HEK293T (cell line): Measurements from ENCODE around the gene CDCP2.

Experiments
- CTCF ChIA-PET: fragments of 350-600 bp; formaldehyde crosslinking; extraction: SDS; loops from one replicate; lab custom pipeline; 2021; ENCODE audit warnings: antibody characterized with exemption, inconsistent platforms; lab: Yijun Ruan, JAX
- POLR2A ChIA-PET: fragments of 350-600 bp; formaldehyde crosslinking; extraction: SDS; loops from one replicate; lab custom pipeline; 2020; ENCODE audit warnings: antibody characterized with exemption, inconsistent platforms; lab: Yijun Ruan, JAX
- DNase-seq: peaks from one replicate; pipeline ENCODE4 v3.0.0; 2012; ENCODE audit warnings: mixed read lengths; ENCODE audit errors: extremely low spot score
- ARNT ChIP-seq: fragments of 450-650 bp; IDR thresholded peaks from 2 replicates; pipeline ENCODE4 v1.6.1; 2017; ENCODE audit warnings: mild to moderate bottlenecking
- BHLHE40 ChIP-seq: fragments of 450-650 bp; IDR thresholded peaks from 2 replicates; pipeline ENCODE4 v1.6.1; 2016; ENCODE audit warnings: mild to moderate bottlenecking, moderate library complexity, borderline replicate concordance
- CTBP1 ChIP-seq: fragments of 450-650 bp; IDR thresholded peaks from 2 replicates; pipeline ENCODE4 v1.6.1; 2016; ENCODE audit warnings: borderline replicate concordance
- ELF4 ChIP-seq: fragments of 450-650 bp; IDR thresholded peaks from 2 replicates; pipeline ENCODE4 v1.6.1; 2017; ENCODE audit warnings: antibody characterized with exemption
- FOXA1 ChIP-seq: fragments of 450-650 bp; IDR thresholded peaks from 2 replicates; pipeline ENCODE4 v1.6.1; 2016; ENCODE audit warnings: mild to moderate bottlenecking
- FOXK2 ChIP-seq: fragments of 450-650 bp; IDR thresholded peaks from 2 replicates; pipeline ENCODE4 v1.6.1; 2016; ENCODE audit warnings: mild to moderate bottlenecking
- FOXM1 ChIP-seq: fragments of 450-650 bp; IDR thresholded peaks from 2 replicates; pipeline ENCODE4 v1.6.1; 2017; ENCODE audit warnings: mild to moderate bottlenecking, borderline replicate concordance
- HDGF ChIP-seq: fragments of 450-650 bp; IDR thresholded peaks from 2 replicates; pipeline ENCODE4 v1.6.1; 2017; ENCODE audit warnings: antibody characterized with exemption, borderline replicate concordance
- L3MBTL2 ChIP-seq: fragments of 450-650 bp; conservative IDR thresholded peaks from 2 replicates; pipeline ENCODE4 v1.6.1; 2016; ENCODE audit warnings: mild to moderate bottlenecking
- LEF1 ChIP-seq: fragments of 450-650 bp; IDR thresholded peaks from 2 replicates; pipeline ENCODE4 v1.6.1; 2017; ENCODE audit warnings: mild to moderate bottlenecking, borderline replicate concordance
- NFRKB ChIP-seq: fragments of 450-650 bp; IDR thresholded peaks from 2 replicates; pipeline ENCODE4 v1.6.1; 2016; ENCODE audit warnings: mild to moderate bottlenecking, moderate library complexity
- PKNOX1 ChIP-seq: fragments of 450-650 bp; IDR thresholded peaks from 2 replicates; pipeline ENCODE4 v1.6.1; 2016
- SP1 ChIP-seq: fragments of 450-650 bp; IDR thresholded peaks from 2 replicates; pipeline ENCODE4 v1.6.1; 2017
- SUZ12 ChIP-seq: fragments of 450-650 bp; IDR thresholded peaks from 2 replicates; pipeline ENCODE4 v1.6.1; 2016; ENCODE audit warnings: mild to moderate bottlenecking
- TARDBP ChIP-seq: fragments of 450-650 bp; IDR thresholded peaks from 2 replicates; pipeline ENCODE4 v1.6.1; 2016
- ZNF384 ChIP-seq: fragments of 450-650 bp; IDR thresholded peaks from 2 replicates; pipeline ENCODE4 v1.6.1; 2016

CDCP2 gene

GRCh38 chr1:54176621-54177327 lies 24.0 kb upstream of the CDCP2 start:
- CTCF ChIA-PET, result no interaction called here
- POLR2A ChIA-PET, result no interaction called here
- TF ChIP-seq HDGF (no peak), ARNT (no peak), SUZ12 (no peak)
- no peak for DNase-seq

DNA sequence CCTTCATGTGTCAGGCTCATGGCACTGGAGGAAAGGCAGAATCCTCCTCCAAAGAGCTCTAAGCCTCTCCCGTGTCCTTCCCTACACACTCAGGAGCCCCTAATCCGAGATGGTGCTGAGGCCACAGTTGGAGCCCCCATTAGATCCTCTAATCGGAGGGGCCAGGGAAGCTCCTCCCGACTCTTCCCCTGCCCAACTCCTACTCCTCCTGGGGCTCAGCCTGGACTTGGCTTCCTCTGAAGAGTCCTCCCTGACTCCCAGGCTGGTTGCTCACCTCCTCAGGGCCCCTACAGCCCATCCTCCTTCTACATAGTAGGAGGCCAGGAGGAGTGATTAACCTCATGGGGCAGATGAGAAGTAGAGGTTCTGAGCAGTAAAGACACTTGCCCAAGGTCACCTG lies 21.3 kb upstream of the CDCP2 start:
- DNase-seq, result no peak
- CTCF ChIA-PET, result no interaction called here
- no peak for TF ChIP-seq ELF4
- TF ChIP-seq SP1, result no peak
- TF ChIP-seq TARDBP, result no peak
- TF ChIP-seq ARNT, result no peak
- TF ChIP-seq BHLHE40, result no peak
- no peak for TF ChIP-seq ZNF384
- no peak for TF ChIP-seq FOXK2
- no peak for TF ChIP-seq NFRKB
- no peak for TF ChIP-seq LEF1
- TF ChIP-seq SUZ12, result no peak
- no peak for TF ChIP-seq PKNOX1
- TF ChIP-seq L3MBTL2, result no peak
- no peak for TF ChIP-seq HDGF
- TF ChIP-seq CTBP1, result no peak
- POLR2A ChIA-PET, result no interaction called here

DNA sequence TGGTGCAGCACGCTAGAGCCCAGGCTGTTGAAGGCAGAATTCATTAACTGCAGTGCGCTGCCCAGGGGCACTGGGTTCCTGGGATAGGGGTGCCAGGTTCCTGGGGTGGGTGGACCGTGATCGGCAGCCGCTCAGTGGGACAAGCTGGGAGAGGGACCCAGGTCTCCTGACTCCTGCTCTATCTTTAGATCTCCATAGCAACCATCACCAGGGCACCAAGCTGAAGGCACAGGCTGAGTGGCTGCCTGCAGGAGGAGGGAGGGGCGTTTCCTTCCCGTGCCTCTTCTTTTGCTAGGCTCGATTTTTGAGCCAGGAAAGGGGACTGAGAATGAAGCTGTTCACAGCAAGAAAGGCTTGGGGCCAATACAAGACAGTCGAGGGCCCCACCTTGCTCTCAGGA lies 20.9 kb upstream of the CDCP2 start:
- no peak for DNase-seq
- POLR2A ChIA-PET, result no interaction called here
- no peak for TF ChIP-seq HDGF
- TF ChIP-seq BHLHE40, result no peak
- TF ChIP-seq NFRKB, result no peak
- no peak for TF ChIP-seq SP1
- TF ChIP-seq SUZ12, result no peak
- no peak for TF ChIP-seq FOXK2
- TF ChIP-seq FOXA1, result no peak
- no peak for TF ChIP-seq TARDBP
- CTCF ChIA-PET, result no interaction called here

GRCh38 chr1:54172614-54173599 lies 20.1 kb upstream of the CDCP2 start:
- DNase-seq, result no peak
- TF ChIP-seq SUZ12 (no peak), FOXK2 (no peak), TARDBP (no peak), BHLHE40 (no peak), CTBP1 (no peak), HDGF (no peak), ARNT (no peak), LEF1 (no peak), L3MBTL2 (no peak), ZNF384 (no peak), NFRKB (no peak), FOXM1 (no peak), FOXA1 (no peak), SP1 (no peak), PKNOX1 (no peak), ELF4 (no peak)
- ChIA-PET POLR2A (no interaction called here), CTCF (no interaction called here)

- ChIA-PET CTCF (interaction anchor here (0.8 to 1.1 kb wide), 3 partner anchors 10 to 317 kb away, joined by 3 to 4 read pairs (median 4); no protein-coding TSS in a partner anchor), POLR2A (interaction anchor here (1.9 kb wide), 1 partner anchor 28 kb away, joined by 6 read pairs; the partner anchor contains the start of genes CYB5RL and MRPL37)
- DNase-seq, result no peak
- no peak for TF ChIP-seq ARNT
- no peak for TF ChIP-seq SUZ12
- no peak for TF ChIP-seq CTBP1
- TF ChIP-seq FOXK2, result no peak
- no peak for TF ChIP-seq ZNF384
- TF ChIP-seq BHLHE40, result no peak
- TF ChIP-seq SP1, result no peak
- TF ChIP-seq NFRKB, result no peak
Measured at GRCh38 chr1:54171606-54172005, 18.8 kb upstream of the CDCP2 start.

DNA sequence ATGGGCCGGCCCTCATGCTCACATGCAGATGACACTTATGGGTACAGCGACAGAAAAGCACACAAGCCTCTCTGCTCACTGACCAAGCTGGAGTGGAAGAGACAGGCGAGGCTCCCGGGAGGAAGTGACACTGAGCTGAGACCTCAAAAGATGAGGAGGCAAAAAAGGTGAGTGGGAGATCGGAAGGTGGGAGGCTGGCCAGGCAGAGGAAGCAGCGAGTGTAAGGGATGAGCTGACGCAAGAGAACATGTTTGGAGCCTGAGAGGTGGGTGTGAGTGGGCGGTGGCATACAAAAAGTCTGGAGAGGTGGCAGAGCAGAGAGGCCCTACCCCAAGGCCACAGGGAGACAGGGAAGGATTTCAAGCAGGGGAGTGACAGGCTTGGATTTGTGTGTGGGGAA lies 18.2 kb upstream of the CDCP2 start:
- ChIA-PET POLR2A (interaction anchor here (1.9 kb wide), 1 partner anchor 29 kb away, joined by 6 read pairs; the partner anchor contains the start of genes CYB5RL and MRPL37), CTCF (interaction anchor here (0.9 to 1.1 kb wide), 2 partner anchors 10 to 318 kb away, joined by 3 to 4 read pairs; no protein-coding TSS in a partner anchor)
- TF ChIP-seq BHLHE40, result no peak
- no peak for TF ChIP-seq HDGF
- no peak for TF ChIP-seq NFRKB
- no peak for TF ChIP-seq FOXA1
- TF ChIP-seq FOXM1, result no peak
- TF ChIP-seq ZNF384, result no peak
- no peak for TF ChIP-seq TARDBP
- no peak for TF ChIP-seq PKNOX1
- no peak for TF ChIP-seq SP1
- no peak for TF ChIP-seq FOXK2
- TF ChIP-seq SUZ12, result no peak
- TF ChIP-seq ARNT, result no peak
- no peak for TF ChIP-seq L3MBTL2
- TF ChIP-seq ELF4, result no peak
- TF ChIP-seq LEF1, result no peak
- no peak for TF ChIP-seq CTBP1
- no peak for DNase-seq
